OCI-LY1 (cell line): ENCODE data around the gene STK32B.

Experiments used
- H2AFZ ChIP-seq: fragments of 200-600 bp; sonication (generic), shearing (Covaris generic); 2 replicates; pipeline ENCODE4 v1.6.0; 2014; ENCODE audit warnings: antibody characterized with exemption, mild to moderate bottlenecking, low read length
- H3F3A ChIP-seq: fragments of 200-600 bp; sonication (generic), shearing (Covaris generic); 2 replicates; pipeline ENCODE4 v1.6.0; 2014; ENCODE audit warnings: mild to moderate bottlenecking, antibody characterized with exemption, low read length, moderate library complexity; ENCODE audit not compliant: insufficient read depth
- H3K27ac ChIP-seq: fragments of 200-600 bp; sonication (generic); 2 replicates; pipeline ENCODE4 v1.5.1; 2014; ENCODE audit warnings: low read length, mixed run types, mild to moderate bottlenecking, low read depth; ENCODE audit not compliant: poor library complexity, severe bottlenecking
- H3K27me3 ChIP-seq: fragments of 200-600 bp; sonication (generic); 2 replicates; pipeline ENCODE4 v1.6.0; 2014; ENCODE audit warnings: antibody characterized with exemption, mild to moderate bottlenecking, low read length, moderate library complexity; ENCODE audit not compliant: insufficient read depth
- H3K36me3 ChIP-seq: fragments of 200-600 bp; sonication (generic); 2 replicates; pipeline ENCODE4 v1.6.1; 2014; ENCODE audit warnings: mild to moderate bottlenecking, antibody characterized with exemption, low read length, moderate library complexity, mixed read lengths; ENCODE audit not compliant: insufficient read depth
- H3K4me1 ChIP-seq: fragments of 200-600 bp; sonication (generic); 2 replicates; pipeline ENCODE4 v1.5.1; 2014; ENCODE audit warnings: mild to moderate bottlenecking, low read length, moderate library complexity; ENCODE audit not compliant: insufficient read depth, severe bottlenecking
- H3K4me2 ChIP-seq: fragments of 200-600 bp; sonication (generic), shearing (Covaris generic); 2 replicates; pipeline ENCODE4 v1.6.1; 2014; ENCODE audit warnings: low read length
- H3K4me3 ChIP-seq: fragments of 200-600 bp; sonication (generic); 2 replicates; pipeline ENCODE4 v1.5.1; 2014; ENCODE audit warnings: low read length, low read depth, mild to moderate bottlenecking, mixed read lengths; ENCODE audit not compliant: poor library complexity, severe bottlenecking
- H3K79me2 ChIP-seq: fragments of 200-600 bp; shearing (Covaris generic); 2 replicates; pipeline ENCODE4 v1.6.1; 2016; ENCODE audit warnings: mixed run types, low read length, mixed read lengths; ENCODE audit not compliant: insufficient read depth
- H3K9ac ChIP-seq: fragments of 200-600 bp; sonication (generic), shearing (Covaris generic); 2 replicates; pipeline ENCODE4 v1.6.1; 2014; ENCODE audit warnings: mild to moderate bottlenecking, low read length, mixed read lengths
- H3K9me2 ChIP-seq: fragments of 200-600 bp; sonication (generic), shearing (Covaris generic); 2 replicates; pipeline ENCODE4 v1.6.1; 2014; ENCODE audit warnings: low read depth, mild to moderate bottlenecking, low read length, mixed read lengths
- H3K9me3 ChIP-seq: fragments of 200-600 bp; shearing (Covaris generic); 2 replicates; pipeline ENCODE4 v1.6.1; 2014; ENCODE audit warnings: low read length, mixed read lengths
- H4K20me1 ChIP-seq: fragments of 200-600 bp; sonication (generic), shearing (Covaris generic); 2 replicates; pipeline ENCODE4 v1.6.0; 2016; ENCODE audit warnings: mild to moderate bottlenecking, low read length; ENCODE audit not compliant: insufficient read depth
- EZH2 ChIP-seq: fragments of 200-600 bp; sonication (generic), shearing (Covaris generic); IDR thresholded peaks from 2 replicates; pipeline ENCODE4 v1.8.0; 2017; ENCODE audit warnings: borderline replicate concordance, mixed run types, mild to moderate bottlenecking, antibody characterized with exemption, low read length, moderate library complexity, mixed read lengths
- TF ChIP-seq, protein P1 (sequence below): fragments of 200-600 bp; sonication (generic), shearing (Covaris generic); IDR thresholded peaks from 2 replicates; pipeline ENCODE4 v1.5.1; 2017; ENCODE audit warnings: mild to moderate bottlenecking, antibody characterized with exemption, low read length, moderate library complexity, mixed read lengths

Gene STK32B

DNA sequence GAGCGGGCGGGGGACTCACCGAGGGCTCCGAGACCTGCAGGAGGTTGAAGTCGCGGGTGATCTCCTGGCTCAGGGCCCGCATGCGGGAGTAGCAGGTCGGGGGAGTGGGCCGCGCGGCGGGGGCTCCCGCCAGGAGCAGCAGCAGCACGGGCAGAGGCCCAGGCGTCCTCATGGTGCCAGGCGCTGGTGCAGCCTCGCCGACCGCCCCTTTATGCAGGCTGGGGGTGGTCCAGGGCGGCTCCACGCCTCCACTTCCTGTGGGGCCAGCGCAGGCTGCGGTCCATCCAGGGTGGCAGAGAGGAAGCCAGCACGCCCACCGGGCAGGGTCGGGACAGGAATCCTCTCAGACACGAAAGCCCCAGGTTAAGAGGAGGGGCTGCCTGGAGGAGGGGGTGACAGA is 32.0 kb upstream of the STK32B start, which contains the start of gene CYTL1:
Gene CYTL1, minus strand, starts transcription at position 185 of the 400 bp plus-strand sequence. Its CDS starts 13 bp downstream, at position 172.
- Histone ChIP-seq H3K4me3 (no peak within 1 kb of the TSS), H3K9me3 (no peaks in the 10 kb centered on the region), H3K9me2 (no peaks in the 10 kb centered on the region), H3K79me2 (no peaks in the 10 kb centered on the region), H4K20me1 (no peaks in the 10 kb centered on the region), H3K9ac (no peak within 1 kb of the TSS), H3F3A (no peaks in the 10 kb centered on the region), H3K36me3 (no peaks in the 10 kb centered on the region), H3K27ac (no peak within 1 kb of the TSS), H3K4me2 (no peak within 1 kb of the TSS), H3K27me3 (no peaks in the 10 kb centered on the region), H3K4me1 (no peaks in the 10 kb centered on the region), H2AFZ (no peak within 1 kb of the TSS)
- TF ChIP-seq EZH2 = no peak
- TF ChIP-seq, protein P1, sequence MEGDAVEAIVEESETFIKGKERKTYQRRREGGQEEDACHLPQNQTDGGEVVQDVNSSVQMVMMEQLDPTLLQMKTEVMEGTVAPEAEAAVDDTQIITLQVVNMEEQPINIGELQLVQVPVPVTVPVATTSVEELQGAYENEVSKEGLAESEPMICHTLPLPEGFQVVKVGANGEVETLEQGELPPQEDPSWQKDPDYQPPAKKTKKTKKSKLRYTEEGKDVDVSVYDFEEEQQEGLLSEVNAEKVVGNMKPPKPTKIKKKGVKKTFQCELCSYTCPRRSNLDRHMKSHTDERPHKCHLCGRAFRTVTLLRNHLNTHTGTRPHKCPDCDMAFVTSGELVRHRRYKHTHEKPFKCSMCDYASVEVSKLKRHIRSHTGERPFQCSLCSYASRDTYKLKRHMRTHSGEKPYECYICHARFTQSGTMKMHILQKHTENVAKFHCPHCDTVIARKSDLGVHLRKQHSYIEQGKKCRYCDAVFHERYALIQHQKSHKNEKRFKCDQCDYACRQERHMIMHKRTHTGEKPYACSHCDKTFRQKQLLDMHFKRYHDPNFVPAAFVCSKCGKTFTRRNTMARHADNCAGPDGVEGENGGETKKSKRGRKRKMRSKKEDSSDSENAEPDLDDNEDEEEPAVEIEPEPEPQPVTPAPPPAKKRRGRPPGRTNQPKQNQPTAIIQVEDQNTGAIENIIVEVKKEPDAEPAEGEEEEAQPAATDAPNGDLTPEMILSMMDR = no peak

DNA sequence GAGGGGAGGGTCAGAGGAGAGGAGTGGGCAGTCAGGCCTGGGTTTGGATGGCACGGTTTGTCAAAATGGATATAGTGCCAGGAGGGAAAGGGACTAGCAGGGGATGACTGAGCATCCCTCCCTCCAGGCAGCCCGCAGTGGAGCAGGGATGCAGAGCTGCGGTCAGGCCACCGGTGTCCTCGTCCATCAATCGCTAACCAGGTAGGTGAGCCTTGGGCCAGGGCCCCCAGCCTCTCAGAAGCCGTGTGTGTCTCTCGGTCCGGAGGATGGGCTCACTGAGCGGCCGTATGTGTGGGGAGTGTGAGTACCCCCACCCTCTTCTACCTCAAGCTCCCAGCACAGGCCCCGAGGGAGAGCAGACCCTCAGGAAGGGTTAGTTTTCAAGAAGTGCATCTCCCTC is 31.5 kb upstream of the STK32B start:
- no peaks in the 10 kb centered on the region; the same call in 1 of the 2 replicates for H3K27me3 ChIP-seq
- no peak overlapping the region for H2AFZ ChIP-seq
- H3F3A ChIP-seq = no peaks in the 10 kb centered on the region
- H3K27ac ChIP-seq = no peak overlapping the region
- no peaks in the 10 kb centered on the region for H3K9me3 ChIP-seq
- H3K9me2 ChIP-seq = no peaks in the 10 kb centered on the region
- H3K4me1 ChIP-seq = no peaks in the 10 kb centered on the region
- no peak overlapping the region for H3K4me2 ChIP-seq
- H3K4me3 ChIP-seq = no peak overlapping the region
- H3K79me2 ChIP-seq = no peaks in the 10 kb centered on the region
- TF ChIP-seq, protein P1 = no peak
- no peak for TF ChIP-seq EZH2
- H4K20me1 ChIP-seq = no peaks in the 10 kb centered on the region
- H3K36me3 ChIP-seq = no peaks in the 10 kb centered on the region
- no peak overlapping the region for H3K9ac ChIP-seq

DNA sequence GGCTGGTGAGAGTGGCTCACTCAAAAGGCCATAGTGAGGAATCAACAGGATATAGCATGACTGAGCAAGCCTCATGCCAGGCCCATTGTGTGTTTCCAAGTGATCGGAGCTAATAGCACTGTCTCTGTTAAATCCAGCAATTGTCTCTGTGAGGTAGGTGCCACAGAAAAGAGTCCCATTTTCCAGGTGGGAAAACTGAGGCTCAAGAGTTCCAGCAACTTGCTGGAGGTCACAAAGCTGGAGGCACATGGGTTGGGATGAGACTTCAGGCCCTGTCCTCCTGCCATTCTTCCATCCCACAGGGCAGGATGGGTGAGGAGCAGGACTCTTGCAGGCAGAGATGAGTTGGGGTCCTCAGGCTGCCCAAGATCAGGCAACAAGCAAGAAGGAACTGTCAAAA is 30.9 kb upstream of the STK32B start:
- Histone ChIP-seq H3K79me2 (no peaks in the 10 kb centered on the region), H3K9ac (no peak overlapping the region), H3K9me2 (no peaks in the 10 kb centered on the region), H2AFZ (no peak overlapping the region), H3K36me3 (no peaks in the 10 kb centered on the region), H3K4me3 (no peak overlapping the region), H3K27ac (no peak overlapping the region), H3K27me3 (no peaks in the 10 kb centered on the region; the same call in 1 of the 2 replicates), H4K20me1 (no peaks in the 10 kb centered on the region), H3K9me3 (no peaks in the 10 kb centered on the region), H3K4me2 (no peak overlapping the region), H3F3A (no peaks in the 10 kb centered on the region), H3K4me1 (no peaks in the 10 kb centered on the region)
- no peak for TF ChIP-seq EZH2
- TF ChIP-seq, protein P1 = no peak
